Epithelial cell of proximal tubule (primary cell): ENCODE data around the gene CDK5. TPM values are rescaled to one million over a fixed set of nuclear protein-coding genes. Genes with fewer than 3 reads are reported as not detected.

Source experiments
- DNase-seq: peaks from one replicate; pipeline ENCODE4 v3.0.0-alpha.2; 2011; ENCODE audit warnings: low read depth
- H3K4me3 ChIP-seq: 2 replicates; pipeline ENCODE4 v1.5.1; 2011; ENCODE audit warnings: low read depth, mild to moderate bottlenecking, low read length
- CTCF ChIP-seq: conservative IDR thresholded peaks from 2 replicates; pipeline ENCODE4 v1.5.1; 2012; ENCODE audit warnings: low read depth, mild to moderate bottlenecking, low read length
- total RNA-seq: library from RNA; depleted of rRNA; stranded (reverse); fragments of >200 nt; gene quantifications from 2 replicates; pipeline ENCODE4 v1.2.3, GENCODE V29; 2015

Gene CDK5
- total RNA-seq, 1 donor from 2014 or later, result 19.3 TPM

- no peak for DNase-seq
- no peak for TF ChIP-seq CTCF
- H3K4me3 ChIP-seq, result peak within 1 kb of the TSS; percentile 91
These were observed 28.3 kb upstream of the CDK5 start, which contains the start of gene AGAP3 for GRCh38 chr7:151085691-151086620. Gene AGAP3, plus strand, starts transcription at chr7:151086475. Its CDS starts 267 bp downstream, at chr7:151086742.

- no peak for DNase-seq
- no peak for TF ChIP-seq CTCF
- peak overlapping the region; percentile 61 for H3K4me3 ChIP-seq
These were observed 27.6 kb upstream of the CDK5 start for GRCh38 chr7:151085329-151085690.

GRCh38 chr7:151083824-151084160 is 26.1 kb upstream of the CDK5 start:
- peak overlapping the region; percentile 95 for H3K4me3 ChIP-seq
- DNase-seq, result no peak
- no peak for TF ChIP-seq CTCF

- no peak for DNase-seq
- TF ChIP-seq CTCF, result no peak
- H3K4me3 ChIP-seq, result peak within 1 kb of the TSS; percentile 95
These were observed 25.6 kb upstream of the CDK5 start, which contains the start of gene TMUB1 for GRCh38 chr7:151083071-151083823. Gene TMUB1, minus strand, starts transcription at chr7:151083493. Its CDS starts 930 bp downstream, at chr7:151082563.

GRCh38 chr7:151082141-151083070 is 24.7 kb upstream of the CDK5 start:
- no peak for DNase-seq
- peak overlapping the region; percentile 95 for H3K4me3 ChIP-seq
- TF ChIP-seq CTCF, result no peak
